ENCODE results near the gene JAM3.

JAM3 gene

DNA sequence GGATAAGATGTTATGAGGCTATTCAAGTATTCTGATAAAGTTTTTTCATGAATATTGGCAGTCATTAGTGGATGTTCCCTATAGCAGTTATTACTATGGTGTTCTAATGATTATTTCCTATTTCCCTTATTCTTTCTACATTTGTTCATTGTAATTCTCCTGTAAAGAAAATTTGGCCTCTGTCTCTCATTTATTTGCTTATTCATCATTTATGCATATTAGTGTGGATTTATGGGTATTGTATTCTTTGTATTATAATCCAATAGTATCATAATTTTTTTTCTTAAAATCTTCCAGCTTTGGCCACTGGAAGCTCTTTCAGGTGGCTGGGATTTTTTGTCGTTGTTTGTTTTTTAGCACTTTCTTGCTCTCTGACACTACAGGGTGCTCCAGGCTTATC, 47.3 kb downstream of the JAM3 start:
- DNase-seq, result no peak

- DNase-seq, result no peak
Observed at GRCh38 chr11:134118006-134118405, 49.1 kb downstream of the JAM3 start.

GRCh38 chr11:134119094-134119493, 50.2 kb downstream of the JAM3 start:
- no peak for DNase-seq

DNA sequence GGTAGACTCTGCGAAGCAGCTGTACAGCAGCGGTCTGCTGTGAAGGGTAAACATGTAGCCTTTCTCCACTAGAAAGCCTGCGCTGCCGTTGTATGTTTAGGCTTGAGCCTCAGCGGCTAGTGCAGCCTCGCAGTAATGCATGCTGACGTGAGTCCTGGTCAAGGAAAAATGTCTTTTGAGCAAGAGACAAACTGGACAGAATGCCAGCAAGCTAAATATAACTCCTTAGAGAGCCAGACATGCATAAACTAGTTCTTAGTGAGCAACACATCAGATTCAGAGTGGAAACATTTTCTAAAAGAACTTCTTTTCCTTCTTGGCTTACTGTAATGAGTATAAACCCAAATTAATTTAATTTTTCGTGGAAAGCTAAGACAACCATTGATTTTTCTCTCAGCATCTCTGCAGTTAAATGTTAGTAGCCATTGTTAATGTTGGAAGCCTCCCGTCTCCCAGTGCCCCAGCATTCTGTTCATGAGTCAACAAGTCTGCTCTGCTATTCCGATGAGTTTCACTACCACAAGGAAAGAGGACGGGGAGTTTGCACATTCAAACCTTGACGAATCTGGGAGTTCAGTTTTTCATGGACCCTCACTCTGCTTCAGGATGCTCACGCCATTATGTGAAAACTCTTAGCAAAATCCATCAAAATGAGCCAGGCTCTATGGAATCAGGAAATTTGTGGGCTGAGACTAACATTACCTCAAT, 51.4 kb downstream of the JAM3 start:
- DNase-seq, result no peak

- no peak for DNase-seq
Observed at GRCh38 chr11:134120921-134121526, 52.2 kb downstream of the JAM3 start.

DNA sequence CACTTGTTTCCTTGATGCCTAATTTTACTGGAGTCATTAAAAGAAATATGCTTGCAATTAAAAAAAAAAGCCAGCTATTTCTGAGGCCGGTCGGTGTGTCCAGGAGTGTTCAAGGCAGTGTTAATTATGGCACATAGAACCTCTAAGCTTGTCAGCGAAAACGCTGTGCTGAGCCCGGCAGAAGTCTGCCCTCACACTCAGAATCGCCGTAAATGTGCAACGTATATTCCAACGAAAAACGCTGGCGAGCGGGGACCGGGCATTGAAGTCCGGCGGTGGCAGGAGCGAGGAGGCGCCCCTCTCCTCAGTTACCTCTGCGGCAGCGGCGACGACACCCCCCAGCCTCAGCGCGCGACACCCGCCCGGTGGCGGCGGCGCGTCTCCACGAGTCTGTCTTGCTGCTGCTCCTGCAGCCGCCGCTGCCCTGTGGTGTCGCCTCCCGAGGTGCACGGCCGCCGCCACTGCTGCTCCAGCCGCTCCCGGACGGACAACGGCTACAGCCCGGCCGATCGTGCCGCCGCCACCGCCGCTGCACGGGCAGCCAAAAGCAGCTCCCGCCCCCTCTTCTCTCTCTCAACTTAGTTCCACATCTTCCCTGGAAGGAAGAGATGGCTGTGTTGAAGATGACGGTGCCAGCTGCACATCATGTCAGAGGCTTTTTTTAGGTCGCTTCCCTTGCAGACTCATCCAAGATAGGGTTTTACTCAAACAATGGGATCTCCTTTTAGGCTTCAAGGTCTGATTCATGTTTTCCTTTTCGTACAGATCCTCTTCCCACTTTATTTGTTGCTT, 56.0 kb downstream of the JAM3 start:
- DNase-seq, result peak; percentile 54

DNA sequence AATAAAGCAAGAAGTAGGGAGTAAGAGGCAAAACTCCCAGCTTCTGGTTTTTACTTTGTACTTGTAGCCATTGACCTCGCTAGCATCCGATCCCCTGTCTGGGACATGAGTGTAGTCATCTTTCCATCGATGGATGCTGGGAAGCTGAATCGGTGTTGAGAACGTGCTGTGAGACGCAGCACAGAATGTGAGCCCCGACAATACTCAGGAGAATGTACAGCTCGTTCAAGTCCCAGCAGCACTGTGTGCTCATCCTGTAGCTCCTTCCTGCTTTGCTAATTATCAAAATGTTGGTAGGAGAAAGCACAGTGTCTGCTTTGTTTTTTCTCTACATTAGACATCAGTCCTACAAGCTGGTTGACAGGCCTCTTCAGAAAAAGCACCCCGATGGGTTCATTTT, 56.6 kb downstream of the JAM3 start:
- no peak for DNase-seq

- DNase-seq, result no peak
Observed at GRCh38 chr11:134126217-134126822, 57.4 kb downstream of the JAM3 start.

GRCh38 chr11:134131628-134132244, 62.9 kb downstream of the JAM3 start:
- DNase-seq, result no peak

GRCh38 chr11:134132808-134133207, 63.9 kb downstream of the JAM3 start:
- no peak for DNase-seq

- no peak for DNase-seq
Observed at GRCh38 chr11:134134167-134134566, 65.3 kb downstream of the JAM3 start.

GRCh38 chr11:134138376-134138775, 69.5 kb downstream of the JAM3 start:
- DNase-seq, result no peak

GRCh38 chr11:134139303-134139872, 70.5 kb downstream of the JAM3 start:
- no peak for DNase-seq

- peak; percentile 8 for DNase-seq
Observed at GRCh38 chr11:134139873-134140331, 71.0 kb downstream of the JAM3 start.

GRCh38 chr11:134140961-134141490, 72.2 kb downstream of the JAM3 start:
- DNase-seq, result no peak

DNA sequence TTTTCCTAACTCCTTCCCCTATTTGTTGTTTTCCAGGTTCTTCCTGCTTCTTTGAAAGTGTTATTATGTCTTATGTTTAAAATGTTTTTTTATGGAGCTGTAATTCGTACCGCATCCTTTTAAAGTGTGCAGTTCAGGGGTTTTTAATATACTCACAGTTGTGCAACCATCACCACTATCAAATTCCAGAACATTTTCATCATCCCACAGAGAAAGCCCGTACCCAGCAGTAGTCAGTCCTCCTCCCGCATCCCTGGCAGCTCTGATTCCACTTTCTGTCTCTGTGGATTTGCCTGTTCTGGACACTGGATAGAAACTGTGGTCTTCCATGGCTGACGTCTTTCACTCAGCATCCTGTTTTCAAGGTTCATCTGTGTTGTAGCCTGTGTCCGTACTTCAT, 73.7 kb downstream of the JAM3 start:
- no peak for DNase-seq

DNA sequence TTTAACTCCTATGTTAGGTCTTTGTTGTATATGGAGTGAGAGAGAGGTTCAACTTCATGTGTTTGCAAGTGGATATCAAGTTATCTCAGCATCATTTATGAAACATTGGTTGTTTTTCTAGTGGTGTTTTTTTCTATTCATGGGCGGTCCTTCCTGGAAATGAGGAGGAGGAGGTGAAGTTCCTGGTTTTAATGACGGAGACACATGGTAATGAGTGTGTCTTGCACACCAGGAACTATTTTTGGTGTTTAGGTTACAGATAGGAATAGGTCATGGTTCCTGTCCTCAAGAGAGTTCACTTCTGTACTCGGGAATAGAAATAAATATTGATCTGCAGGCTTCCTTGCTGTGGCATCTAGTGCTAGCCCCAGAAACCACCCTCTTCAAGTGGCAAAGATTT, 74.9 kb downstream of the JAM3 start:
- no peak for DNase-seq

DNA sequence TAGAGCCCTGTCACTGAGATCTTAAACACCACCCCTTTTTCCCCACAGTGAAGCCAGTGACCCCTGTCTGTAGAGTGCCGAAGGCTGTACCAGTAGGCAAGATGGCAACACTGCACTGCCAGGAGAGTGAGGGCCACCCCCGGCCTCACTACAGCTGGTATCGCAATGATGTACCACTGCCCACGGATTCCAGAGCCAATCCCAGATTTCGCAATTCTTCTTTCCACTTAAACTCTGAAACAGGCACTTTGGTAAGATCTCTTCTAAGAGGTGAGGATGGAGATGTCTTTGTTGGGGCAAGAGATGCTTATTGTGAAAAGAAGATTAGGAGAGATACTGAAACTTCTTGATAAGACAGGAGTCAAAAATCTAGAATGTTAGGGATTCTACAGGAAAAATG, 75.9 kb downstream of the JAM3 start:
- DNase-seq, result no peak

DNA sequence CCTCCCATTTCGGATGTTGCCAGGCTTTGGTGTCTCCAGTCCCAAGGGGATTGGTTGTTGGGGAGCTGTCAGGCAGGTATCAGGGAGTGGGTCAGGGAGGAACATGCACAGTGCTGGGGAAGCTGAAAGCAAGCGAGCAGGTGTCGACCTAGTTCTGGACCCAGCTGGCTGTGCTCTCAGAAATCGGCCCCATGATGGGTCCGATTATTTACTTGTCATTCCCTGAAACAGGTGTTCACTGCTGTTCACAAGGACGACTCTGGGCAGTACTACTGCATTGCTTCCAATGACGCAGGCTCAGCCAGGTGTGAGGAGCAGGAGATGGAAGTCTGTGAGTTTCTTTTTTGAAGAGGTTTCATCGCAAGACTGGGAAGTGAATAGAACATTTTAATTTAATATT, 76.8 kb downstream of the JAM3 start:
- no peak for DNase-seq

DNA sequence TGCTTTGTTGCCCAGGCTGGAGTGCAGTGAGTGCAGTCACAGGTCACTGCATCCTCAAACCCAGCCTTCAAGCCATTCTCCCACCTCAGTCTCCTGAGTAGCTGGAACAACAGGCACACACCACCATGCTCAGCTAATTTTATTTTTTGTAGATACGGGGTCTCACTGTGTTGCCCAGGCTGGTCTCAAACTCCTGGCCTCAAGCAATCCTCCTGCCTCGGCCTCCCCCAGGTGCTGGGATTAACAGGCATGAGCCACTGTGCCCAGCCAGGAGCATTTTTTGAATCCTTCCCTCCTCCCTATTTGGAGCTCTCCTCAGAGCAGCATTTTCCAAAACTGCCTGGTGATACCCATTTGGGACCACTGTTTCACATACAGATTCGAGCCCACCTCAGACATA, 77.7 kb downstream of the JAM3 start:
- DNase-seq, result no peak

- DNase-seq, result no peak
Observed at GRCh38 chr11:134149371-134149770, 80.5 kb downstream of the JAM3 start.

DNA sequence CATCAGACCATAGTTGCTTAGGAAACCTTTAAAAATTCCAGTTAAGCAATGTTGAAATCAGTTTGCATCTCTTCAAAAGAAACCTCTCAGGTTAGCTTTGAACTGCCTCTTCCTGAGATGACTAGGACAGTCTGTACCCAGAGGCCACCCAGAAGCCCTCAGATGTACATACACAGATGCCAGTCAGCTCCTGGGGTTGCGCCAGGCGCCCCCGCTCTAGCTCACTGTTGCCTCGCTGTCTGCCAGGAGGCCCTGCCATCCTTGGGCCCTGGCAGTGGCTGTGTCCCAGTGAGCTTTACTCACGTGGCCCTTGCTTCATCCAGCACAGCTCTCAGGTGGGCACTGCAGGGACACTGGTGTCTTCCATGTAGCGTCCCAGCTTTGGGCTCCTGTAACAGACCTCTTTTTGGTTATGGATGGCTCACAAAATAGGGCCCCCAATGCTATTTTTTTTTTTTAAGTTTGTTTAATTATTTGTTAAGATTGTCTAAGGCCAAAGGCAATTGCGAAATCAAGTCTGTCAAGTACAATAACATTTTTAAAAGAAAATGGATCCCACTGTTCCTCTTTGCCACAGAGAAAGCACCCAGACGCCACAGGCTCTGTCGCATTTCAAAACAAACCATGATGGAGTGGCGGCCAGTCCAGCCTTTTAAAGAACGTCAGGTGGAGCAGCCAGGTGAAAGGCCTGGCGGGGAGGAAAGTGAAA, 81.5 kb downstream of the JAM3 start:
- no peak for DNase-seq
